GM18505 (cell line): Measurements from ENCODE around the gene KCNK6.

Experiments
- ATAC-seq: cut with Tn5 transposase; IDR thresholded peaks from one replicate; pipeline ENCODE4 v1.9.1; 2021; ENCODE audit not compliant: unreplicated experiment
- POLR2A ChIP-seq: IDR thresholded peaks from 4 replicates; pipeline ENCODE4 v1.6.1; 2011; ENCODE audit warnings: borderline replicate concordance; ENCODE audit not compliant: insufficient read depth, insufficient read length; ENCODE audit errors: extremely low read depth

The KCNK6 gene

DNA sequence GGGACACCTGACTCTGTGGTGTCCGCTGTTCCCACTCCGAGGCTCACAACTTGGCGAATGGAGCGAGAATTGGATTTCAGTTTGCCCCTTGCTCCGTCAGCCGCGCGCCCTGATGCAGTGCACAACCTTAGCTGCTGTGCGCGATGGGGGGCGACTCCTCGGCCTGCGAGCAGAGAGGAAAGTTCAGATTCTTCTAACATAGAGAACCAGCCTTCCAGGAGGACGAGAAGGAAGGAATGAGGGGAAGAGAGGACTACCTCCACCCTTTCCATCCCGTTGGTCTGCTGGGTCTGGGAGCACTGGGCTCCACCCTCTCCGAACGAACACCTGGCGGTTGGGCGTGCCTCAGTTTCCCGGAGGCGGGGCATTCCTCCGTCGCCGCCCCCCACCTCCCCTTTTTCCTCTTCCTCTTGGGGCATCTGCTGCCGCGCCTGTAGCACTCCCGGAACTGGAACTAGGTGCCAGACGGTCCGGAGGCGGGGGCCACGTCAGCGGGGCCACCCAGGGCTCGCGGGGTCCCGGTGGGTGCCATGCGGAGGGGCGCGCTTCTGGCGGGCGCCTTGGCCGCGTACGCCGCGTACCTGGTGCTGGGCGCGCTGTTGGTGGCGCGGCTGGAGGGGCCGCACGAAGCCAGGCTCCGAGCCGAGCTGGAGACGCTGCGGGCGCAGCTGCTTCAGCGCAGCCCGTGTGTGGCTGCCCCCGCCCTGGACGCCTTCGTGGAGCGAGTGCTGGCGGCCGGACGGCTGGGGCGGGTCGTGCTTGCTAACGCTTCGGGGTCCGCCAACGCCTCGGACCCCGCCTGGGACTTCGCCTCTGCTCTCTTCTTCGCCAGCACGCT is at the start of gene KCNK6:
TSS of gene KCNK6 (plus strand) at position 425 of the 838 bp plus-strand sequence. CDS start at position 531, 106 bp downstream.
- ATAC-seq, result no peak
- TF ChIP-seq POLR2A, result peak; percentile 45

DNA sequence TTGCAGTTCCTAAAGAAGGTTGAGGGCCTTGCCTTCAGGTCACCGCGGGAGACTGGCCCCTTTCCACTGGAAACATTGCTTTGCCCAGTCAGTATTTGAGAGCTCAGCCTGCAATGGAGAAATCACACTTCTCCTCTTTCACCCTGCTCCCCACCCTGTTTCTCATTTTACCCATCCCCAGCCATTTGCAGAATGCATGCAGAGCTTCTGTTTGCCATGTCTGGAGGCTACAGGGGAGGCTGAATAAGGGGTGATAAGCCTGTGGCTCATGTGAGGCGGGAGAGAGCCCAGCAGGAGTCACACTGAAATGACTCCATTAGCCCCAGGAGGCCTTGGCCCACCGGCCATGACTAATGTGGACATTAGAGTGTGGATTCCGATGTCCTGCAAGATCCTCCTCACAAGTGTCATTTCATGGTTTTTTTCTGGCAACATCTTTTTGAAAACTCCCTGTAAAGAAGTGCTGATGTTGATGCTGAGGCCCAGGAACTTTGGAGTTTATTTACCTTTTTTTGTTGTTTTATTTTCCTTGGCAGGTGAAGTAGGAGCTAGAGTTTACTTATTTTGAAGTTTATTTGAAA is 49.0 kb upstream of the KCNK6 start:
- ATAC-seq, result no peak

DNA sequence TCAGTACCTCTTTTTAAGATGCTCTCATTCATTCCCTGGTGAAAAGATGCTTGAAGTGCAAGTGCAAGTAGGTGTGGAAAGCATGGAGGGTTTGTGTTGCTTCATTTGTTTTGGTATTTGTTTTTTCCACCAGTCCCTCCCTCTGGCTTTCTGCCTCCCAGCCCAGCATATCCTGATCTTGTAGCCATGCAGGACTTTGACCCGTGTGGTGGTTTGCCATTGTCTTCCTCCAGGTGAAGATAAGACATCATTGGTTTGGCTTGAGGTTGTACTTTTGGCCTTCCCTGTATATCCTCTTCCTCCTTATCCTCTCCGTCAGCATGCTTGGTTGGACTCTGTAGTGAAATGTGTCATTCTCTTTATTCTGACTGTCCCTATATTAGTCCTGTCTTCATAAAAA is 46.1 kb upstream of the KCNK6 start:
- no peak for ATAC-seq
- no peak for TF ChIP-seq POLR2A

More for the DNA sequence above, 49.0 kb upstream of the KCNK6 start:
- TF ChIP-seq POLR2A, result no peak

DNA sequence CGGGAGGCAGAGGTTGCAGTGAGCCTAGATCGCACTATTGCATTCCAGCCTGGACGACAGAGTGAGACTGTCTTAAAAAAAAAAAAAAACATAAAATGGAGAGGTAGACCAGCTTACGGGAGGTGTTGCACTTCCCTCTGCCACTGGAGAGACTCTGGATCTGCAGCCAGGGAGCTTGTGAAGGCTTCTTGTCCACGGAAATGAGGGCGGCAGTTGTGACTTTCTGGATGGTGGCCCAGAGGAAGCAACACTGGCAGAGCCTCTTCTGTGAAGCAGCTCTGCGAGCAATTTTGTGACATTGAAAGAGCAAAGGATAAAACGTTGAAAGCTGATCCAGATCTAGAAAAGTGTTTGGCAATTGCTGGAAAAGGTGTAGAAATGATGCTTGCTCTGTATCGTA is 44.9 kb upstream of the KCNK6 start:
- TF ChIP-seq POLR2A, result no peak
- no peak for ATAC-seq

DNA sequence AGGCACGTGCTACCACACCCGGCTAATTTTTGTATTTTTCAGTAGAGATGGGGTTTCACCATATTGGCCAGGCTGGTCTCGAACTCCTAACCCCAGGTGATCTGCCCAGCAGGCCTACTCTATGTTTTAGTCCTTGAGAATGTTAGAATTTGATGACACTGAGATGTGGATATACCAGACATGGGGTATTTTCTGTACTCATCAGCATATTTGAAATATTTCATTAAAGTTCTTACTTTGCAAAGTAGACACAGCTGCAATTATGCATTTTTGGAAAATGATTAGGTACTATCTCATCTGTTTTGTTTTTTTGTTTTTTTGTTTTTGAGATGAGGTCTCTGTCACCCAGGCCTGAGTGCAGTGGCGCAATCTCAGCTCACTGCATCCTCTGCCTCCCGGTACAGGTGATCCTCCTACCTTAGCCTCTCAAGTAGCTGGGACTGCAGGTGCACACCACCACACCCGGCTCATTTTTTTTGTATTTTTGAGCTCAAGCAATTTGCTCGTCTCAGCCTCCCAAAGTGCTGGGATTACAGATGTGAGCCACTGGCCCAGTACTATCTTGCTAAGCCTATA is 42.6 kb upstream of the KCNK6 start:
- TF ChIP-seq POLR2A, result no peak
- ATAC-seq, result no peak

DNA sequence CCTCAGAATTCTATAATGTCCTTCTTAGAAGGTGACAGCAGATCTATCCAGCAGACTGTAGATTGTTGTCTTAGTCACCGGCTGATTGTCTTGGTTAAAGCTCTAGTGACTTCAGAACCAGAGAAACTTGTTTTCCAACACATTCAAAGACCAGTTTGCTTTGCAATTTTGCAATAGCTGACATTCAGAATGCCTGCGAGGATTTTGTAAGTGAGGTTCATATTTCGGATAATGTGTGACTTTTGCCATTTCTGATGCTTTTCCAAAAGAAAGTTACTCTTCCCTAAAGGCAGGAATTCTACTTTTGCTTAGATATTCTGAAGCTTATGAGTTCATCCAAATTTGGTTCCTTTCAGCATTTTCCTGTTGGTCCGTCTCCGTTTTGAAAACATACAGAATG is 42.1 kb upstream of the KCNK6 start:
- no peak for TF ChIP-seq POLR2A
- ATAC-seq, result no peak

DNA sequence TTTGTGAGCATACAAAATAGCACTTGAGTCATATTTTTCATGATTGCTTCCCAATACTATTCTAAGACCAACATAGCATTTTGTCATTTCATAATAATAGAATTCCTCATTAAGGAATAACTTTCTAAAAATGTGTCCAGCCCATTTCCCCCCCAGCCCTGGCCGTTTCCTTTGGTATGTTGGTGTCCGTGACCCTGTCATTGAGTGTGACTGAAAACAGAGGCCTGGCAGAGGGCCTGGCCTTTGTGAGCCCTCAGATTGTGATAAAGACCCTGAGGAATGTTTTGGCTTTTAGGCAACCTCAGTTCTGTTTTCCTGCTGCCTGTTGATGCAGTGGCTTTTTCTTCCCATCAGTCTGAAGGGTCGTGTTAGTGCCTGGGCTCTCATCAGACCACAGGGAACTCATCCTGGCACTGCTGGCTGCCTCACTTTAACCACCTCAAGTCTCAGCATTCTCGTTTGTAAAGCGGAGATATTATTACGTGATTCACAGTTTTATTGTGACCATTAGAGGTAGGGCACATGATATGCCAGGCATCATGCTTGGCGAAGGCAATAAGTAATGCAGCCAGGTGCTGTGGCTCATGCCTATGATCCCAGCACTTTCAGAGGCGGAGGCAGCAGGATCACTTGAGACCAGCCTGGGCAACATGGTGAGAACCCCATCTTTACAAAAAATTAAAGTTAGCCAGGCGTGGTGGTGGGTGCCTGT is 41.5 kb upstream of the KCNK6 start:
- no peak for ATAC-seq

DNA sequence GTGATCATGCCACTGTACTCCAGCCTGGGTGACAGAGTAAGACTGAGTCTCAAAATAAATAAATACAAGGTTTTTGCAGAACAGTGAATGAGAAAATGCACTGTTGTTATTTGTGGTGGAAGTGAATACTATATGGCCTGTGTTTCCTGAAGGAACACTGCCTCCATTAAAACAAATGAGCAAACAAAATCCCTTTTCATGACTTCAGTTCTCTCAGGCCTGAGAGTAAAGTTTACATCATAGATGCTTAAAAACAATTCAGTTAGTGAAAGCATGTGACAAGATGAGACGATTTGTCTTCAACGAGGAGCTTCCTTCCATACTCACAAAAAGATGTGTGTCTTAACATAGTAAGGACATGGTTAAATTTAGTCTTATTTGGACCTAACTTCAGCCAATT is 40.9 kb upstream of the KCNK6 start:
- no peak for TF ChIP-seq POLR2A
- ATAC-seq, result no peak

More for the DNA sequence above, 41.5 kb upstream of the KCNK6 start:
- TF ChIP-seq POLR2A, result no peak

DNA sequence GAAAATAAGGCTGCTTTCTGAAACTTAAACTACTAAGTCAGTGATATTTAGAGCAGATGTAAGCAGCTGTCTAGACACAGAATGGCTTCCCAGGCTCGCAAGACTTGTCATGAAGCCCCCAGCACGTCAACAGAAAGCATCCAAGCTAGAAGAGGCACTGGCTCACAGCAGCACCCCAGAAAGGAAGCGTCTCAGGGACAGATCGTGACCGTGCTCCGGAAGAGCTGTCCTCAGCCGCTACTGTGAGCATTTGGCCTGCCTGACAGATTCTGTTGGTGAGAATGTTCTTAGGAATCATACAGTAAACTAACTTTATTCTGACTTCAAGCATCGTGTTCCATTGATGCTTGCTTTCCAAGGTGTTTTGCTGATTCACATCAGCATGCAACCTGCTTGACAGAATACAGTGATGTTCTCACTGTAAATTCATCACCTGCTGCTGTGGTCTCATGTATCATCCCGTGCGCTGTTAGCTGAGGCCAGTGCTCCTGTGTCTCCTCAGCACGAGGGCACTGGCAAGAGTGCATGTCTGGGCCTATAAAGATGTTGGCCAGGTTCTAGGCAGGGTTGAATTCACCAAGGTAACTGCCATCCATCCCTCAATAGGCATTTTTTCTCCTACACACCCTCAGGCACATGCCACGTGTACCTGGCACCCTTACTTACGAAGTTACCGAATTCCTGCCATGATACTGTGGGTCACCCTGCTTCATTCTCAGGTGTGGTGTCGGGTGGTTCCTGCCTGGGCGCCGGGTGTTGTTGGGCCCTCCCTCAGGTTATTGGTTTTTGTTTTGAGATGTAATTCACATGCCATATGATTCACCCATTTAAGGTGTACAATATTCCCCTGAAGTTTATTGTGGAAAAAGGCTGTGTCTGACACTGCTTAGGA is 39.4 kb upstream of the KCNK6 start:
- no peak for ATAC-seq
- no peak for TF ChIP-seq POLR2A

DNA sequence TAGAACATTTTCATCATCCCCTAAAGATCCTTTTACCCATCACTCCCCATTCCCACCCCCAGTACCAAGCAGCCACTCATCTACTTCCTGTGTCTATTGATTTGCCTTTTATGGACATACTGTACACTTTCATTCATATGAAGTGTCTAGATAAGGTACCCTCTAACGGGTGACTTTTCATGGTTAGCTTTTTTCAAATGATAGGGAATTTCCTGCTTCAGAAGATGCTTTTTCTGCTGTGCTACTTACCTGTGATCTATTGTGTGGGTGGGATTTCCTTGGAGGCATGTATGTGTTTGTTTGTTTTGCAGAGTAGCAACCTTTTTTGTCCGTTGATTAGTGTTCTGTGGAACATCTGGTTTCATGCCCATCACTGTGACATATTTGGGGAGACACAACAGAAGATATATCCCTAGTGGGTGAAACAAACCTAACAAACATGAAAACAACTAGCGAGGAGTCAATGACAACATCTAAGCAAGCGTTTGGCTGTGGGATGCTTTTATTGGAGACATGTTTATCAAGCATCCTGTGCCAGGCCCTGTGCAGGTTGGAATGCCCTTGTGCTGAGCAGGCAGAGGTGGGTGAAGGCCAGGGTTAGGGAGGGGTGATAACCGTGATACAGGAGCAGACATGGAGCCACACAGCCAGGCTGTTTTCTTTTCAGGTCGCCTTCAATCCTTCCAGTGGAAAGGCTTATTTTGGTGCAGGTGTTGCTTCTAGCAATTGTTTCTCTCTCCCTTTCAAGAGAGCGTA is 37.7 kb upstream of the KCNK6 start:
- no peak for TF ChIP-seq POLR2A
- no peak for ATAC-seq

DNA sequence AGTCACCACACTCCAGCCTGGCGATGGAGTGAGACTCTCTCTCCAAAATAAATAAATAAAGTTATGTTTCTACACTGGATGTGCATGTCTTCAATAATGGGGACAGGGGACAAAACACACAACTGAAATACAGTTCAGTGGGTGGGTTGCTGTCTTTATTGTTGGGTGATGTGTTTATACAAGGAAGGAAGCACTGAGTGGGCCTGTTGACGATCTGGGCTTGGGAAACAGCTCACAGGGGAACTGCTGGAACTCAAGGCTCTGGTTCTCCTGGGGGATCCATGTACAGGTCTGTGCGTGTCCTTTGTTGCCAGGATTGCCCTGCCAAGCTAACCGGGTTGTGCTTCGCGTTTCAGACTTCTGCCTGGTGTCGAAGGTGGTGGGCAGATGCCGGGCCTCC is 36.4 kb upstream of the KCNK6 start:
- ATAC-seq, result no peak
- no peak for TF ChIP-seq POLR2A

DNA sequence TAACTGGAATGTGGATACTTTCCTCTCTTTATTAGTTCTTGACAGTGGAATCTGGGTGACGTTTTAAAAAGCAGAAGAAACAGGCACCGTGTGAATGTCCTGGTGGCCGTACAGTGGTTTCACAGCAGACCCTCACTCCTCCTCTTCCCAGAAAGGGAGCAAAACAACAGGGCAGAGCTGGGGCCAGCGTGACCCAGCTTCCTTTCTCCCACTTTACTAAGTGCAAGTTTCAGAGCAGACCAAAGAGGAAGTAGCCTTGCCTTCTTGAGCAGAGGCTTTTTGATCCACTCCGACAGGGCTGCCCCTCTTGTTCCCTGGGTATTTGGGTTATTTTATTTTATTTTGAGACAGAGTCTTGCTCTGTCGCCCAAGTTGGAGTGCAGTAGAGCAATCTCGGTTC is 35.2 kb upstream of the KCNK6 start:
- TF ChIP-seq POLR2A, result no peak
- no peak for ATAC-seq
